K562 (cell line): ENCODE measurements around the gene CDNF. TPM values are rescaled to one million over a fixed set of nuclear protein-coding genes. Genes with fewer than 3 reads are reported as not detected.

Source experiments
- BCL6 ChIP-seq: fragments of 250-450 bp; sonication (Bioruptor Pico); IDR thresholded peaks from 2 replicates; pipeline ENCODE4 v1.4.0; 2020
- FOXK2 ChIP-seq, 2 experiments: fragments of 450-650 bp; IDR thresholded peaks in 1 of 2; conservative IDR thresholded peaks in 1 of 2; 2 replicates each; pipeline ENCODE4 v1.6.1; 2016; ENCODE audit warnings: low read depth in 2 of 2, mild to moderate bottlenecking in 1 of 2
- NFATC3 ChIP-seq: fragments of 450-650 bp; IDR thresholded peaks from 2 replicates; pipeline ENCODE4 v1.6.1; 2017; ENCODE audit warnings: mild to moderate bottlenecking
- SIN3B ChIP-seq: fragments of 450-650 bp; IDR thresholded peaks from 2 replicates; pipeline ENCODE4 v1.6.1; 2017; ENCODE audit warnings: low read depth, mild to moderate bottlenecking, moderate library complexity
- SRSF3 ChIP-seq: fragments of 200-400 bp; formaldehyde crosslinking; IDR thresholded peaks from 2 replicates; pipeline ENCODE4 v1.6.1; 2016; ENCODE audit warnings: mild to moderate bottlenecking, low read length, moderate library complexity; ENCODE audit not compliant: insufficient read depth
- ZNF146 ChIP-seq: IDR thresholded peaks from one replicate; pipeline ENCODE4 v1.6.1; 2018; ENCODE audit warnings: missing compliant biosample characterization; ENCODE audit not compliant: unreplicated experiment
- ZNF696 ChIP-seq: fragments of 250-450 bp; sonication (Bioruptor Pico); conservative IDR thresholded peaks from 2 replicates; pipeline ENCODE4 v1.4.0; 2020; ENCODE audit warnings: mild to moderate bottlenecking, moderate library complexity
- ZNF717 ChIP-seq: fragments of 250-450 bp; sonication (Bioruptor Pico); IDR thresholded peaks from 2 replicates; pipeline ENCODE4 v1.5.0; 2021
- polyA plus RNA-seq, 8 experiments: library from polyadenylated mRNA; depleted of rRNA in 4 of 8; stranded (reverse) in 5 of 8; unstranded in 3 of 8; fragments of >200 nt; fragmentation: Nextera tagmentation in 2 of 8; fragmentation: Illumina TruSeq in 1 of 8; extraction: Ambion mirVana in 2 of 8; extraction: Trizol in 1 of 8; gene quantifications; 2 replicates each; pipeline versions ENCODE4 v1.2.1 to v1.2.3, GENCODE V29; 2011 to 2014; ENCODE audit warnings: inconsistent platforms in 1 of 8, missing spikeins in 1 of 8
- total RNA-seq, 7 experiments: library from RNA; depleted of rRNA in 6 of 7; stranded (reverse); fragments of >200 nt in 6 of 7; fragmentation: Illumina TruSeq in 2 of 7; extraction: Trizol in 2 of 7; gene quantifications; 2 replicates each; pipeline versions ENCODE4 v1.2.1 to v1.2.3, GENCODE V29; 2011 to 2021; ENCODE audit warnings: low replicate concordance in 1 of 7
- TF ChIP-seq, protein P1 (sequence below), 2 experiments: fragments of 450-650 bp; IDR thresholded peaks; 2 replicates each; pipeline ENCODE4 v1.6.1; 2016; ENCODE audit warnings: mild to moderate bottlenecking in 2 of 2, borderline replicate concordance in 1 of 2, low read depth in 1 of 2, moderate library complexity in 1 of 2
- TF ChIP-seq, protein P2 (sequence below), 3 experiments: fragments of 200-800 bp in 1 of 3; fragments of 250-450 bp in 1 of 3; fragments of 450-650 bp in 1 of 3; sonication (Bioruptor Pico) in 1 of 3; sonication (Bioruptor generic) in 1 of 3; formaldehyde crosslinking in 1 of 3; IDR thresholded peaks; 2 replicates each; pipeline versions ENCODE4 v1.6.1 to v1.8.0; 2016 to 2022; ENCODE audit warnings: mild to moderate bottlenecking in 2 of 3, missing genetic modification characterization in 2 of 3, missing compliant biosample characterization in 1 of 3, moderate library complexity in 1 of 3
- TF ChIP-seq, protein P3 (sequence below): fragments of 250-450 bp; sonication (Bioruptor Pico); IDR thresholded peaks from 2 replicates; pipeline ENCODE4 v1.5.0; 2021; ENCODE audit warnings: mild to moderate bottlenecking, moderate library complexity

The CDNF gene
- total and polyA plus RNA-seq, 9 of the 15 experiments (the other 6 are each of a cell fraction or from before 2014, with no cell fraction given): 0.18 to 1.6 (median 0.61) TPM

DNA sequence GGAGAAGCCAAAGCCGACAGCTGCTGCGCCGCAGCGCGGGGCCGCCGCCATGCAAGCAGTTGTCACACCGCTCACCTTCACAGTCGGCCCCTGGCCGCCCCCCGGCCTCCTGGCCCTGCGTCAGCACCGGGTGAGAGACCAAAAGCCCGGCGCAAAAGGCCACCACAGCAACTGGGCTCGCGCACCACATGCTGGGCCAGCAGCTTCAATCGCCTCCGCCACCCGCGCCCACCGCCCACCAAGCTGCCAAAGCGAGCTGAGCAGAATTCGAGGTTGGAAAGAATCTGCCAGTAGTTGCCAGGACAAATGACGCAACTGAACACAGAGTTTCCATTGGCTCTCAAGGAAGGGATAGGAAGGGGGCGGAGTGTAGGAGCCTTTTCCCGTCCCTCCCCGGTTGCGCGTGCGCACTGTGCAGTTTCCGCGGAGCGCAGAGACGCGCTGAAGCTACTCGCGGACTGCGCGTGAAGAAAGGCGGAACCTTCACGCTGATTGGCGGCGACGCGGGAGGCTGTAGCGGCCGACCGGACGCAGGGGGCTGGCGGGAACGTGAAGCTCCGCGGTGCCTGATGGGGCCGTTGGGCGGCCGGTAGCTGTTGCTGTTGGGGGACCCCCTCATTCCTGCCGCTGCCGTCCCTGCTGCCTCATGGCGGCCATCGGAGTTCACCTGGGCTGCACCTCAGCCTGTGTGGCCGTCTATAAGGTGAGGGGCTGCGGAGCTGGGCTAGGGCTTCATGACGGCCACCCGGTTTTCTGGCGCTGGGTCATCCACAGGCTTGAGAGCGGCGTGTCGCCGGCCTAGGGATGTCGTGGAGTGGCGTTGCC is at the start of gene CDNF, which contains the start of the genes HSPA14 and MSANTD7 (continued):
- TF ChIP-seq, protein P1, sequence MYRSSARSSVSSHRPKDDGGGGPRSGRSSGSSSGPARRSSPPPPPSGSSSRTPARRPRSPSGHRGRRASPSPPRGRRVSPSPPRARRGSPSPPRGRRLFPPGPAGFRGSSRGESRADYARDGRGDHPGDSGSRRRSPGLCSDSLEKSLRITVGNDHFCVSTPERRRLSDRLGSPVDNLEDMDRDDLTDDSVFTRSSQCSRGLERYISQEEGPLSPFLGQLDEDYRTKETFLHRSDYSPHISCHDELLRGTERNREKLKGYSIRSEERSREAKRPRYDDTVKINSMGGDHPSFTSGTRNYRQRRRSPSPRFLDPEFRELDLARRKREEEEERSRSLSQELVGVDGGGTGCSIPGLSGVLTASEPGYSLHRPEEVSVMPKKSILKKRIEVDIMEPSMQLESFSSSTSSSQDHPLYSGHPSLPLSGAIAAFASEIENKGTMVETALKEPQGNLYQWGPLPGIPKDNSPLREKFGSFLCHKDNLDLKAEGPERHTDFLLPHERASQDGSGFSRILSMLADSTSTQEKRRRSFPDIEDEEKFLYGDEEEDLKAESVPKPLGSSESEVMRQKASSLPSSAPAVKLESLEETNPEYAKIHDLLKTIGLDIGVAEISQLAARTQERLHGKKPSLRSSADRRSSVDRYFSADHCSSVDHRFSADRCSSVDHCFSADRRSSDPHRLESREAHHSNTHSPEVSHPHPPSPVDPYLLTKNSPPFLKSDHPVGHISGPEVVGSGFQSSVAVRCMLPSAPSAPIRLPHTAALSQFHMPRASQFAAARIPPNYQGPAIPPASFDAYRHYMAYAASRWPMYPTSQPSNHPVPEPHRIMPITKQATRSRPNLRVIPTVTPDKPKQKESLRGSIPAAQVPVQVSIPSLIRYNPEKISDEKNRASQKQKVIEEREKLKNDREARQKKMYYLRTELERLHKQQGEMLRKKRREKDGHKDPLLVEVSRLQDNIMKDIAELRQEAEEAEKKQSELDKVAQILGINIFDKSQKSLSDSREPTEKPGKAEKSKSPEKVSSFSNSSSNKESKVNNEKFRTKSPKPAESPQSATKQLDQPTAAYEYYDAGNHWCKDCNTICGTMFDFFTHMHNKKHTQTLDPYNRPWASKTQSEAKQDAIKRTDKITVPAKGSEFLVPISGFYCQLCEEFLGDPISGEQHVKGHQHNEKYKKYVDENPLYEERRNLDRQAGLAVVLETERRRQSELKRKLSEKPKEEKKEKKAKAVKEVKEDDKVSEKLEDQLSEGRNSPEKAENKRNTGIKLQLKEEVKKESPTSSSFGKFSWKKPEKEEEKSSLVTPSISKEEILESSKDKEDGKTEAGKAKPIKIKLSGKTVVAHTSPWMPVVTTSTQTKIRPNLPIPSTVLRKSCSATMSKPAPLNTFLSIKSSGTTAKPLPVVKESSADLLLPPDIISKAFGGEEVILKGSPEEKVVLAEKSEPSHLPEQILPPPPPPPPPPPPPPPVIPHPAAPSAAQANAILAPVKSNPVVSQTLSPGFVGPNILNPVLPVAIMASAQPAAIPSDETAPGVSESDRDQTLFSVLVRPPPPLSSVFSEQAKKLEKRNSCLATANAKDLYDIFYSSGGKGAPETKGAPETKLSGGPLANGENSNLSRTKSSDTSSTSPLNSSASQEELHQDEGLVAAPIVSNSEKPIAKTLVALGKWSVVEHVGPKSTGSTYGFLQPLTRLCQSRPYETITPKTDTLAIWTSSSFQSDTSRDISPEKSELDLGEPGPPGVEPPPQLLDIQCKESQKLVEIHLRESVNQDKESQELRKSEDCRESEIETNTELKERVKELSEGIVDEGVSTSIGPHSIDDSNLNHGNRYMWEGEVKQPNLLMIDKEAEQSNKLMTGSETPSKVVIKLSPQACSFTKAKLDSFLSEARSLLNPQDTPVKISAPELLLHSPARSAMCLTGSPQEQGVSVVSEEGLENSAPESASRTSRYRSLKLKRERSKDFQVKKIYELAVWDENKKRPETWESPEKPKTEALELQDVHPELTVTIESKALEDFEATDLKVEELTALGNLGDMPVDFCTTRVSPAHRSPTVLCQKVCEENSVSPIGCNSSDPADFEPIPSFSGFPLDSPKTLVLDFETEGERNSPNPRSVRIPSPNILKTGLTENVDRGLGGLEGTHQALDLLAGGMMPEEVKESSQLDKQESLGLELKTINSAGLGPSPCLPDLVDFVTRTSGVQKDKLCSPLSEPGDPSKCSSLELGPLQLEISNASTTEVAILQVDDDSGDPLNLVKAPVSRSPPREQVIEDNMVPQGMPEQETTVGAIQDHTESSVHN (IDR thresholded peaks at IDR 0.05; ENCODE audit: borderline replicate concordance in 1 of 2, low read depth in 1 of 2): no peak
- TF ChIP-seq, protein P2, sequence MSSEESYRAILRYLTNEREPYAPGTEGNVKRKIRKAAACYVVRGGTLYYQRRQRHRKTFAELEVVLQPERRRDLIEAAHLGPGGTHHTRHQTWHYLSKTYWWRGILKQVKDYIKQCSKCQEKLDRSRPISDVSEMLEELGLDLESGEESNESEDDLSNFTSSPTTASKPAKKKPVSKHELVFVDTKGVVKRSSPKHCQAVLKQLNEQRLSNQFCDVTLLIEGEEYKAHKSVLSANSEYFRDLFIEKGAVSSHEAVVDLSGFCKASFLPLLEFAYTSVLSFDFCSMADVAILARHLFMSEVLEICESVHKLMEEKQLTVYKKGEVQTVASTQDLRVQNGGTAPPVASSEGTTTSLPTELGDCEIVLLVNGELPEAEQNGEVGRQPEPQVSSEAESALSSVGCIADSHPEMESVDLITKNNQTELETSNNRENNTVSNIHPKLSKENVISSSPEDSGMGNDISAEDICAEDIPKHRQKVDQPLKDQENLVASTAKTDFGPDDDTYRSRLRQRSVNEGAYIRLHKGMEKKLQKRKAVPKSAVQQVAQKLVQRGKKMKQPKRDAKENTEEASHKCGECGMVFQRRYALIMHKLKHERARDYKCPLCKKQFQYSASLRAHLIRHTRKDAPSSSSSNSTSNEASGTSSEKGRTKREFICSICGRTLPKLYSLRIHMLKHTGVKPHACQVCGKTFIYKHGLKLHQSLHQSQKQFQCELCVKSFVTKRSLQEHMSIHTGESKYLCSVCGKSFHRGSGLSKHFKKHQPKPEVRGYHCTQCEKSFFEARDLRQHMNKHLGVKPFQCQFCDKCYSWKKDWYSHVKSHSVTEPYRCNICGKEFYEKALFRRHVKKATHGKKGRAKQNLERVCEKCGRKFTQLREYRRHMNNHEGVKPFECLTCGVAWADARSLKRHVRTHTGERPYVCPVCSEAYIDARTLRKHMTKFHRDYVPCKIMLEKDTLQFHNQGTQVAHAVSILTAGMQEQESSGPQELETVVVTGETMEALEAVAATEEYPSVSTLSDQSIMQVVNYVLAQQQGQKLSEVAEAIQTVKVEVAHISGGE (CRISPR knock-in tag; IDR thresholded peaks at IDR 0.05): no peak; a peak in 1 of 6 replicates
- TF ChIP-seq SIN3B (no peak; the same call in 1 of the 2 replicates), ZNF696 (no peak), NFATC3 (no peak), FOXK2 (conservative IDR thresholded peaks at IDR 0.05 in 1 of 2, IDR thresholded peaks at IDR 0.05 in 1 of 2; ENCODE audit: low read depth in 2 of 2) (peak; percentile 47 to 64; a peak in 3 of 4 replicates), BCL6 (CRISPR knock-in tag) (no peak), ZNF717 (CRISPR knock-in tag) (no peak), SRSF3 (no peak), ZNF146 (CRISPR knock-in tag) (no peak)
- TF ChIP-seq, protein P3, sequence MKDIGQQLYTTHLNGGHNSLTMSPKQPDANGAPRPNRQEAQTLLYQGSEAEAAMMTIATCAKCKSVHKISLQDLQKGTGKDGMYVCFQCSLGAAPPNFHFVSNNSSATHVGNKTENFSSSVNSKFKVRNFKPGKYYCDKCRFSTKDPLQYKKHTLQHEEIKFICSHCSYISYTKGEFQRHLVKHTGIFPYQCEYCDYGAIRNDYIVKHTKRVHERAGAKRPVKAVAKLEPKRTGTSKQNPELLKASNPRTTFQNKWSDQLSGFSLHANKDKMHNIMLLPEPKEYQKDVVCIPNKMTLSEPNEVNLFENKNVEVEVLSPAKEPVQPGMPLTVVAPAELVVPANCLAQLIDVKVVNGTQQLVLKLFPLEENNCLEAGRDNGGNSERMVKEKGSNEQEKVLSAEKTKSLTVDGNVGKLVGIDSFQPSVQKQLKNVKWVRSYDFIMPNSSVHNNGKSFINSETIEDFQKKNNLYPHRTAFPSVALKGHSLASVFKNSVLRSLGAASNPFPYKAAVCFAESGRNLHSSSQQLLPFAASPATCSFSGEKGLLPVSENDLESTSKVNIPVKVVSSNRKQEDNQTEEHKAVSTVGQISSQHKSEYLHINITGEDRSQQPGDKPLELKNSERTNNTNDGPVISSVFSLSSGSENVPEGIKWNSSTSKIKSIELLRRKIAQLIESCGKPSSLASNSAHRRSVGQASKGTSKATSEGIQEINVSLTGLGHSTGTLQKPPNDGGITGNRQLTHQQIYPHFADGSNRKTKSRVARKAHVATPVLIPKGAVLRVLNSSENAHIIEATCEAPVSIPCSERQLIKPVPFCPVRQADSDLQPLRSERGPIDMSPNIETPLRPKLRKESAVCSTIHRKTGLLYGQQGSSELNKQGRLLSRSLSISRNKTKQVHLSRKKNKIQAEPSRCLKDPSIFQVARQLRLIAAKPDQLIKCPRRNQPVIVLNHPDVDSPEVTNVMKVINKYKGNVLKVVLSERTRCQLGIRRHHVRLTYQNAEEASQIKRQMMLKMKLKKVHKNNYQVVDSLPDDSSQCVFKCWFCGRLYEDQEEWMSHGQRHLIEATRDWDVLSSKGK (CRISPR knock-in tag): no peak
